Activated naive CD8-positive, alpha-beta T cell treated with anti-CD3 and anti-CD28 coated beads, Interleukin-2, amount 50 U/mL, for 24 hours (primary cell): Measurements from ENCODE around the gene KLRC4.
"Not testable (repeated sequence)": the region's sequence is repeated elsewhere in the genome, so short reads cannot be mapped to it uniquely, and the experiment has no call there.

Source experiments
- ATAC-seq: fragments of 150-1000 bp; cut with Tn5 transposase; one replicate; pipeline ENCODE4 v1.10.0; 2021
- DNase-seq: peaks from one replicate; pipeline ENCODE4 v3.0.0; 2021
- H3K27ac Mint-ChIP-seq: one replicate; pipeline ENCODE4 v1.8.0; 2021; ENCODE audit warnings: mild to moderate bottlenecking, mixed read lengths
- H3K27me3 Mint-ChIP-seq: one replicate; pipeline ENCODE4 v1.8.0; 2021; ENCODE audit warnings: mixed read lengths
- H3K36me3 Mint-ChIP-seq: one replicate; pipeline ENCODE4 v1.8.0; 2021; ENCODE audit warnings: low read depth, mixed read lengths
- H3K4me1 Mint-ChIP-seq: one replicate; pipeline ENCODE4 v1.8.0; 2021; ENCODE audit warnings: mixed read lengths
- H3K4me3 Mint-ChIP-seq: one replicate; pipeline ENCODE4 v1.8.0; 2021; ENCODE audit warnings: mild to moderate bottlenecking, moderate library complexity, mixed read lengths
- H3K9me3 Mint-ChIP-seq: one replicate; pipeline ENCODE4 v1.8.0; 2021; ENCODE audit warnings: mixed read lengths

Gene KLRC4, protein sequence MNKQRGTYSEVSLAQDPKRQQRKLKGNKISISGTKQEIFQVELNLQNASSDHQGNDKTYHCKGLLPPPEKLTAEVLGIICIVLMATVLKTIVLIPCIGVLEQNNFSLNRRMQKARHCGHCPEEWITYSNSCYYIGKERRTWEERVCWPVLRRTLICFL

DNA sequence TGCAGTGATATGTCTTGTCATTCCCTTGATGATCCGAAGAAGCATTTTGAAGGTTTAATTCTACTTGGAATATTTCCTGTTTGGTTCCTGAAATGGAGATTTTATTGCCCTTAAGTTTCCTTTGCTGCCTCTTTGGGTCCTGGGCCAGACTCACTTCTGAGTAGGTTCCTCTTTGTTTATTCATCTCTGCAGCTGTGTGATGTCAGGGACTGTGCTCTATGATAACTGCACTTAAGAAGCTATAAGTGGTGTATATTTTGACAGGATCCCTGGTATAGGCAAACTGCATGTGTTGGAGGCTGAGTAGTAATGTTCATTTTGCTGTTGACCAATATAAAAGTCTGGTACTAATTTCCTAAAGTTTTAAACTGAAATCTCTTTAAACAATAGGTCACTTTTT lies at the start of gene KLRC4:
Gene KLRC4 (minus strand): TSS at position 366 of the 400 bp plus-strand sequence. CDS start 182 bp downstream, at position 184.
- peaks cover 30% of the 10 kb centered on the region for H3K36me3 Mint-ChIP-seq
- H3K4me1 Mint-ChIP-seq = peaks cover 41% of the 10 kb centered on the region
- H3K27me3 Mint-ChIP-seq = no peaks in the 10 kb centered on the region
- H3K4me3 Mint-ChIP-seq = peak within 1 kb of the TSS; percentile 82
- DNase-seq (no peak), ATAC-seq (peak; percentile 89)
- peaks cover 6% of the 10 kb centered on the region for H3K9me3 Mint-ChIP-seq
- peak within 1 kb of the TSS; percentile 70 for H3K27ac Mint-ChIP-seq

DNA sequence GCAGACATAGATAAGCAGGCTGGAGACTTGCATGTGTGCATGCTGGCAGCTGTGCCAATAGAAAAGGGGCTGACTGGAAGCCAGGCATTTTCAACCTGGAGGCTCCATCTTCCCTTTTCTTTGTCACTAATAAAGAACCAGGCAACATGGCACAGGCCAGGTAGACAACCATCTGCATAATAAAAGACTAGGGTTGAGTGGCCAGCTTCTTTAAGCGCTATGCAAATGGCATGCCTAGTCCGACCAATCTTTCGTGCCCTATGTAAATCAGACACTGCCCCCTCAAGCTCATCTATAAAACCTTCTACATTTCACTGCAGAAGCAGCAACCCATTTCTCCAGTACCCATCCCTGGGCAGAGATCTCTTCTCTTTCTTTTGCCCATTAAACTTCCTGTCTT lies 48.2 kb upstream of the KLRC4 start:
- Mint-ChIP-seq H3K27ac (no peak overlapping the region), H3K4me1 (peaks cover 11% of the 10 kb centered on the region), H3K36me3 (peaks cover 29% of the 10 kb centered on the region), H3K4me3 (no peak overlapping the region), H3K27me3 (no peaks in the 10 kb centered on the region), H3K9me3 (peaks cover 70% of the 10 kb centered on the region)
- no peak for DNase-seq
- ATAC-seq = no peak

DNA sequence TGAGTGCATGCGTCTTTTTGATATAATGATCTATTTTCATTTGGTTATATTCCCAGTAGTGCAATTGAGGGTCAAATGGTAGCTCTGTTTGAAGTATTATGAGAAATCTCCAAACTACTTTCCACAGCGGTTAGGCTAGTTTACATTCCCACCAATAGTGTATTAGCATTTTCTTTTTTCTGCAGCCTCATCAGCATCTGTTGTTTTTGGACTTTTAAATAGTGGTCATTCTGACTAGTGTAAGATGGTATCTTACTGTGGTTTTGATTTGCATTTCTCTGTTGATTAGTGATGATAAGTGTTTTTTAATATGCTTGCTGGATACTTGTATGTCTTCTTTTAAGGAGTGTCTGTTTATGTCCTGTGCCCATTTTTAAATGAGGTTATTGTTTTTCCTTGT lies 47.3 kb upstream of the KLRC4 start:
- no peak overlapping the region for H3K4me3 Mint-ChIP-seq
- DNase-seq = no peak
- peaks cover 61% of the 10 kb centered on the region for H3K9me3 Mint-ChIP-seq
- peaks cover 11% of the 10 kb centered on the region for H3K4me1 Mint-ChIP-seq
- no peaks in the 10 kb centered on the region for H3K27me3 Mint-ChIP-seq
- ATAC-seq = no peak
- no peak overlapping the region for H3K27ac Mint-ChIP-seq
- H3K36me3 Mint-ChIP-seq = peaks cover 23% of the 10 kb centered on the region

DNA sequence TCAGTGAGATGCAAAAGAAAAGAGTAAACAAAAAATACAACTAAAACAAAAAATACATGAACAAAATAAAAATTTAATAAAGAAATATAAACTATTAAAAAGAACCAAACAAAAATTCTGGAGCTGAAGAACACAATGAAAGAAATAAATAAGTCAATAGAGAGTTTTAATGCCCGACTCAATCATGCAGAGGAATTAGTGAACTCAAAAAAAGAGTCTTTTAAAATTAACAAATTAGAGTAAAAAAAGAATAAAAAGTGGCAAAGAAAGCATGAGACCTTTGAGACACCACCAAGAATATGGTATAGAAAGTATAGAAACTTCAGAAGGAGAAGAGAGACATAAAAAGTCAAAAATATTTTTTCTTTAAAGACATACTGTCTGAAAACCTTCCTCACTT lies 46.2 kb upstream of the KLRC4 start:
- peaks cover 21% of the 10 kb centered on the region for H3K36me3 Mint-ChIP-seq

DNA sequence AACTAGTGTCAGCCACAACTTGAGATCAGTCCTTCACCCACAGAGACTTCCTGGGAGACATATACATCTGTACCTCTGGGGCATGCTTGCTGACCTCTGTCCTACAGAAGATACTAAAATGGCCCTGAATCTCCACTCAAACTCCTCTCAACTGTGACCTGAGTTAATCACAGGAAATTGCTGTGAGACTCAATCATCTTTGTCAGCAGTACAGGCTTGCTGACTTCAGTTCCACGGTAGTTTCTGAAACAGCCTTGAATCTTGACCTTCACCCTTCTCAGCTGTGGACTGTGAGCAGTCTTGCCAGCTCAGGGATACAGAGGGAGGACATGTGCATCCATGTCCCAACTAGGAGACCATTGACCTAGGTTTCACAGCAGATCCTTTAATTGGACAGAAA lies 45.0 kb upstream of the KLRC4 start:
- Mint-ChIP-seq H3K27me3 (no peaks in the 10 kb centered on the region), H3K4me3 (no peak overlapping the region), H3K9me3 (peaks cover 53% of the 10 kb centered on the region), H3K27ac (no peak overlapping the region), H3K36me3 (peaks cover 24% of the 10 kb centered on the region), H3K4me1 (peaks cover 11% of the 10 kb centered on the region)
- DNase-seq (no peak), ATAC-seq (no peak)

More for the DNA sequence above, 46.2 kb upstream of the KLRC4 start:
- peaks cover 11% of the 10 kb centered on the region for H3K4me1 Mint-ChIP-seq
- no peaks in the 10 kb centered on the region for H3K27me3 Mint-ChIP-seq
- H3K4me3 Mint-ChIP-seq = no peak overlapping the region
- DNase-seq = no peak
- peaks cover 59% of the 10 kb centered on the region for H3K9me3 Mint-ChIP-seq
- no peak overlapping the region for H3K27ac Mint-ChIP-seq
- no peak for ATAC-seq

DNA sequence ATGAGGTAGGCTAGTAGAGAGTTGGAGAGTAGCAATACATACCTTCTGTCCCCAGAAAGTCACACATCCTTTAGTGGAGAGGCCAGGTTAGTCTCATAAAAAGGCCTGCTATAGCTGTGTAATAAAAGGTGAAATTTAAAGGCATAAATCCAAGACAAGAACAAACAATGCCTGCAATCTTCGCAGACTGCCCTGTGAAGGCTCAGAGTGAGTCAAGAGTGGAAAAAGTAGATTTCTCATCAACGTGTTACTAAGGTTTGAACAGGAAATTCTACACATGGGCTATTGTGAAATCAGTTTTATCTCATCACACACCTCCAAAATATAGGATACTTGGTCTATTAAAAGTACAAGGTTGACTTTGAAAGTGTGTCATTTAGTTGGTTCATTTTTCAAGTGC lies 43.6 kb upstream of the KLRC4 start, which contains the start of gene KLRC1:
Gene KLRC1 (minus strand): TSS at position 222 of the 400 bp plus-strand sequence. CDS start 2,221 bp downstream, outside the sequence.
- peaks cover 11% of the 10 kb centered on the region for H3K4me1 Mint-ChIP-seq
- ATAC-seq (peak; percentile 89), DNase-seq (no peak)
- H3K27me3 Mint-ChIP-seq = no peaks in the 10 kb centered on the region
- H3K4me3 Mint-ChIP-seq = peak within 1 kb of the TSS; percentile 45
- H3K9me3 Mint-ChIP-seq = peaks cover 42% of the 10 kb centered on the region
- H3K27ac Mint-ChIP-seq = peak within 1 kb of the TSS; percentile 57
- H3K36me3 Mint-ChIP-seq = peaks cover 20% of the 10 kb centered on the region

DNA sequence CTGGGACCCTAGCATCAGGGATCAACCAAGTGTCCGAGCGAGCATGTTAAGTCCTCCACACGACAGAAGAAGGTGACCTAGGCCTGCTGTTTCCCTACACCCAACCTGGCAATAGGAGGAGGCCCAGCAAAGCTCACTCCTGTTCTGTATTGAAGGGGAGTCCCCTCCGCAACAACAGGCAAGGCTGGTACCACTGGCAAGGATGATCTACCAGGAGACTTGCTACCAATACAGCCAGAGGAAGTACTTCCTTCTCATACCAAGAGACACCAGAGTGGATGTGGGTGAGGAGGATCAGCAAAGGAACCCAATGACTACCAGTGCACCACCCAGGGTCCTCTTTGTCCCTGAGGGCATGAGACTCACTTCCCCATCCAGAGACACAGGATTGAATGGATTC lies 38.7 kb upstream of the KLRC4 start:
- Mint-ChIP-seq H3K36me3 (peaks cover 5% of the 10 kb centered on the region), H3K27me3 (no peaks in the 10 kb centered on the region), H3K27ac (no peak overlapping the region), H3K9me3 (peaks cover 8% of the 10 kb centered on the region), H3K4me1 (peaks cover 13% of the 10 kb centered on the region), H3K4me3 (no peak overlapping the region)
- DNase-seq = no peak
- peak; percentile 9 for ATAC-seq

DNA sequence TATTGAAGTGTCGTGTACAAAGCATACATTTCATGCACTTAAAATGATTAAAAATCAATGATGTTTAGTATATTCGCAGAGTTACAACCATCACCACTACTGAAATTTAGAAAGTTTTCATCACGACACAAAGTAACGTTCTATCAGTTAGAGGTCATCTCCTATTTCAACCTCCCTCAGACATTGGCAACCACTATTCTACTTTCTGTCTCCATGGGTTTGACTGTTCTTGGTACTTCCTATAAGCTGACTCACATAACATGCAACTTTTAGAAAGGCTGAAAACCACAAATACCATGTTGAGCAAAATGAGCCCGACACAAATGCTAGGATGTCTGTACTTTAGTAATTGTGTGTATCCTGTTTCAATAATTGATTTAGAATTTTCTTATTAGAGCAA lies 36.5 kb upstream of the KLRC4 start:
- not testable (repeated sequence) for H3K9me3 Mint-ChIP-seq, H3K36me3 Mint-ChIP-seq, H3K27me3 Mint-ChIP-seq, DNase-seq, H3K4me1 Mint-ChIP-seq, H3K4me3 Mint-ChIP-seq
- ATAC-seq = peak; percentile 97
- peak overlapping the region; percentile 35 for H3K27ac Mint-ChIP-seq

DNA sequence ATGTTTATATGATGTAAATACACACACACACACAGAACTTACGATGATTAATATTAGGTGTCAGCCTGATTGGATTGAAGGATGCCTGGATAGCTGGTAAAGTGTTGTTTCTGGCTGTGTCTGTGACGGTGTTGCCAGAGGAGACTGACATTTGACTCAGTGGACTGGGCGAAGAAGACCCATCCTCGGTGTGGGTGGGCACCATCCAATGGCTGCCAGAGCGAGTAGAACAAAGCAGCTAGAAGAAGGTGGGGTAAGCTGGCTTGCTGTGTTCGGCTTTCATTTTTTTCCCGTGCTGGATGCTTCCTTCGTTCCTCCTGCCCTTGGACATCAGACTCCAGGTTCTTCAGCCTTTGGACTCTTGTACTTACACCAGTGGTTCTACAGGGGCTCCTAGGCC lies 31.6 kb upstream of the KLRC4 start:
- not testable (repeated sequence) for DNase-seq

DNA sequence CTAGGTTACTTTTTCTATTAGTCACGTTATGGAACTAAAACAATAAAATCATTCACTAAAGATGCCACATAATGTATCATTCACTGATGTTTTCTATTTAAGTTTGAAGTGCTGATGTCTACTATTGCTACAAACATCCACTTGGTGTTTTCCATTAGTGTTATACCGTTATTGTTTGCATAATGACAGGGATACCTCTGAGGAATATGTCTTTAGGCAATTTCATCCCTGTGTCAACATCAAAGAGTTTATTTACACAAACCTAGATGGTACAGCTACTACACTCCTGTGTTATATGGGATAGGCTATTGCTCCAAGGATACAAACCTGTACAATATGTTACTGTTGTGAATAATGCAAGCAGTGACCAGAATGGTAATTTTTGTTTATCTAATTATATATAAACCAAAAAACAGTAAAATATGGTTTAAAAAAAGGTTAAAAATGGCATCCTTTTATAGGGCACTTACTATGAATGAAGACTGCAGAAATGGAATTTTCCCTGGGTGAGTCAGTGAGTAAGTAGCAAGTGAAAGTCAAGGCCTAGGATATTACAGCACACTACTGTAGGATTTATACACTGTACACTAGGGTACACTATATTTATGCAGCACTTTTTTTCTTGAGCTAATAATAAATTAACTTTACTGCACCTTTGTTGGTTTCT lies 30.2 kb upstream of the KLRC4 start:
- not testable (repeated sequence) for H3K27ac Mint-ChIP-seq, H3K36me3 Mint-ChIP-seq, DNase-seq, H3K27me3 Mint-ChIP-seq, H3K4me3 Mint-ChIP-seq, H3K9me3 Mint-ChIP-seq
- ATAC-seq = peak; percentile 68
- H3K4me1 Mint-ChIP-seq = peaks cover 16% of the 10 kb centered on the region

More for the DNA sequence above, 31.6 kb upstream of the KLRC4 start:
- H3K27me3 Mint-ChIP-seq, ATAC-seq, H3K36me3 Mint-ChIP-seq, H3K4me3 Mint-ChIP-seq, H3K27ac Mint-ChIP-seq, H3K9me3 Mint-ChIP-seq: not testable (repeated sequence)
- H3K4me1 Mint-ChIP-seq = peaks cover 10% of the 10 kb centered on the region

DNA sequence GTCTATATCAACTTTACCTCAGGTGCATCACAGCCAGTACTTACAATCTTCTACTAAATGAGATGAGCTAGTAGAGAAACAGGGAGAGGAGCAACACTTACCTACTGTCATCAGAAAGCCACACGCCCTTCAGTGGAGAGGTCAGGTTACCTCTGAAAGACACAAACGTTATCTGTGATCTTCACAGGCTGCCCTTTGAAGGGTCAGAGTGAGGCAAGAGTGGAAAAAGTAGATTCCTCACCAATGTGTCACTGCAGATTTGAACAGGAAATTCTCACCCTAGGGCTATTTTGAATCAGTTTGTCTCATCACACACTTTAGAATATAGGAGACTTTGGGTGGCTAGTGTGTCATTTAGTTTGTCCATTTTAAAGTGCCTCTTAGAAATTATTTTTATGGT lies 28.0 kb upstream of the KLRC4 start:
- not testable (repeated sequence) for H3K27ac Mint-ChIP-seq, DNase-seq, H3K36me3 Mint-ChIP-seq, H3K9me3 Mint-ChIP-seq, H3K4me3 Mint-ChIP-seq, H3K27me3 Mint-ChIP-seq
- peaks cover 17% of the 10 kb centered on the region for H3K4me1 Mint-ChIP-seq
- peak; percentile 86 for ATAC-seq

DNA sequence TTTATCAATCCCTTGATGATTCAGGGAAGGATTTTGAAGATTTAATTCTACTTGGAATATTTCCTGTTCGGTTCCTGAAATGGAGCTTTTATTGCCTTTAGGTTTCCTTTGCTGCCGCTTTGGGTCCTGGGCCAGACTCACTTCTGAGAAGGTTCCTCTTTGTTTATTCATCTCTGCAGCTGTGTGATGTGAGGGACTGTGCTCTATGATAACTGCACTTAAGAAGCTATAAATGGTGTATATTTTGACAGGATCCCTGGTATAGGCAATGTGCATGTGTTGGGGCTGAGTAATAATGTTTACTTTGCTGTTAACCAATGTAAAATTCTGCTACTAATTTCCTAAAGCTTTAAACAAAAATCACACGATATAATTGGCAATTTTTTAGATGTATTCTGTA lies 26.3 kb upstream of the KLRC4 start, which contains the start of gene KLRC2:
Gene KLRC2 (minus strand): TSS at position 195 of the 400 bp plus-strand sequence. CDS start 24 bp downstream, at position 171.
- H3K9me3 Mint-ChIP-seq, DNase-seq, H3K27me3 Mint-ChIP-seq, H3K36me3 Mint-ChIP-seq: not testable (repeated sequence)
- H3K4me3 Mint-ChIP-seq = peak within 1 kb of the TSS; percentile 58
- H3K4me1 Mint-ChIP-seq = peaks cover 17% of the 10 kb centered on the region
- H3K27ac Mint-ChIP-seq = peak within 1 kb of the TSS; percentile 5
- ATAC-seq = peak; percentile 55

DNA sequence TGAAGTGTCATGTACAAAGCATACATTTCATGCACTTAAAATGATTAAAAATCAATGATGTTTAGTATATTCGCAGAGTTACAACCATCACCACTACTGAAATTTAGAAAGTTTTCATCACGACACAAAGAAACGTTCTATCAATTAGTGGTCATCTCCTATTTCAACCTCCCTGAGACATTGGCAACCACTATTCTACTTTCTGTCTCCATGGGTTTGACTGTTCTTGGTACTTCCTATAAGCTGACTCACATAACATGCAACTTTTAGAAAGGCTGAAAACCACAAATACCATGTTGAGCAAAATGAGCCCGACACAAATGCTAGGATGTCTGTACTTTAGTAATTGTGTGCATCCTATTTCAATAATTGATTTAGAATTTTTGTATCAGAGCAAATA lies 21.1 kb upstream of the KLRC4 start:
- not testable (repeated sequence) for H3K36me3 Mint-ChIP-seq, H3K27ac Mint-ChIP-seq, H3K4me3 Mint-ChIP-seq, H3K27me3 Mint-ChIP-seq, DNase-seq, H3K9me3 Mint-ChIP-seq
- H3K4me1 Mint-ChIP-seq = peaks cover 14% of the 10 kb centered on the region
- peak; percentile 80 for ATAC-seq

DNA sequence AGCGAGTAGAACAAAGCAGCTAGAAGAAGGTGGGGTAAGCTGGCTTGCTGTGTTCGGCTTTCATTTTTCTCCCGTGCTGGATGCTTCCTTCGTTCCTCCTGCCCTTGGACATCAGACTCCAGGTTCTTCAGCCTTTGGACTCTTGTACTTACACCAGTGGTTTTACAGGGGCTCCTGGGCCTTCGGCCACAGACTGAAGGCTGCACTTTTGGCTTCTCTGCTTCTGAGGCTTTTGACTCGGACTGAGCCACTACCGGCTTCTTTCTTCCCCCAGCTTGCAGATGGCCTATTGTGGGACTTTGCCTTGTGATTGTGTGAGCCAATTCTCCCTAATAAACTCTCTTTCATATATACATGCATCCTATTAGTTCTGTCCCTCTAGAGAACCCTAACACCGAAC lies 16.4 kb upstream of the KLRC4 start:
- H3K4me3 Mint-ChIP-seq, DNase-seq, ATAC-seq, H3K27ac Mint-ChIP-seq, H3K27me3 Mint-ChIP-seq, H3K36me3 Mint-ChIP-seq, H3K9me3 Mint-ChIP-seq: not testable (repeated sequence)
- H3K4me1 Mint-ChIP-seq = peaks cover 11% of the 10 kb centered on the region

DNA sequence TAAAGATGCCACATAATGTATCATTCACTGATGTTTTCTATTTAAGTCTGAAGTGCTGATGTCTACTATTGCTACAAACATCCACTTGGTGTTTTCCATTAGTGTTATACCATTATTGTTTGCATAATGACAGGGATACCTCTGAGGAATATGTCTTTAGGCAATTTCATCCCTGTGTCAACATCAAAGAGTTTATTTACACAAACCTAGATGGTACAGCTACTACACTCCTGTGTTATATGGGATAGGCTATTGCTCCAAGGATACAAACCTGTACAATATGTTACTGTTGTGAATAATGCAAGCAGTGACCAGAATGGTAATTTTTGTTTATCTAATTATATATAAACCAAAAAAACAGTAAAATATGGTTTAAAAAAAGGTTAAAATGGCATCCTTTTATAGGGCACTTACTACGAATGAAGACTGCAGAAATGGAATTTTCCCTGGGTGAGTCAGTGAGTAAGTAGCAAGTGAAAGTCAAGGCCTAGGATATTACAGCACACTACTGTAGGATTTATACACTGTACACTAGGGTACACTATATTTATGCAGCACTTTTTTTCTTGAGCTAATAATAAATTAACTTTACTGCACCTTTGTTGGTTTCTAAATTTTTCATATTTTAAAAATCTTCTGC lies 14.8 kb upstream of the KLRC4 start:
- not testable (repeated sequence) for H3K9me3 Mint-ChIP-seq, DNase-seq, H3K27me3 Mint-ChIP-seq, H3K36me3 Mint-ChIP-seq, H3K4me3 Mint-ChIP-seq, H3K27ac Mint-ChIP-seq
- H3K4me1 Mint-ChIP-seq = peaks cover 11% of the 10 kb centered on the region
- ATAC-seq = peak; percentile 58
